Measurements from ENCODE around the gene FLT1. TPM values are rescaled to one million over a fixed set of nuclear protein-coding genes. Genes with fewer than 3 reads are reported as not detected.

The FLT1 gene
- total RNA-seq, 1 donor from 2014 or later, result 0.81 TPM

DNA sequence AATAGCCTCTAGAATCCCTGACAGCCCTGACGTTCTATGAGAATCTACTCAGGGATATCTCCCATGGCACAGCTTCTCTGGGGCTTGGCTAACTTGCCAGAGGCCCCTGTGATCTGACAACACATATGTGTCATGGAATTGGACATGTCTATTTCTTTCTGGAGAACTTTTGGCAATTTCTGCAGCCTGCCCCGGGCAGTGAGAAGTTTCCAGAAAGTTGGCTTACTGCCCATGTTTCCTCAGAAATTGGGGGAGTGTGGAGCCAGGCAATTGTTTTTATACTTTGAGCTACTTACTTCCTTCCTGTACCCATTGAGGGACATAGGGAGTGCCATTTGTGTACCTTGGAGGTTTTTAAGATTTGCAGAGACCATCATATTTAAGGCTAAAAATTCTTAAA is 98.9 kb downstream of the FLT1 start:
- no peak for DNase-seq (ENCODE audit: low spot score, unreplicated experiment)
- Mint-ChIP-seq H3K9me3 (ENCODE audit: low read depth) (no peaks in the 10 kb centered on the region), H3K4me1 (ENCODE audit: low read depth) (peaks cover 9% of the 10 kb centered on the region), H3K36me3 (ENCODE audit: insufficient read depth) (no peaks in the 10 kb centered on the region), H3K27ac (no peak overlapping the region), H3K4me3 (ENCODE audit: low read depth) (no peak overlapping the region), H3K27me3 (peaks cover 6% of the 10 kb centered on the region)
- TF ChIP-seq, protein P1, sequence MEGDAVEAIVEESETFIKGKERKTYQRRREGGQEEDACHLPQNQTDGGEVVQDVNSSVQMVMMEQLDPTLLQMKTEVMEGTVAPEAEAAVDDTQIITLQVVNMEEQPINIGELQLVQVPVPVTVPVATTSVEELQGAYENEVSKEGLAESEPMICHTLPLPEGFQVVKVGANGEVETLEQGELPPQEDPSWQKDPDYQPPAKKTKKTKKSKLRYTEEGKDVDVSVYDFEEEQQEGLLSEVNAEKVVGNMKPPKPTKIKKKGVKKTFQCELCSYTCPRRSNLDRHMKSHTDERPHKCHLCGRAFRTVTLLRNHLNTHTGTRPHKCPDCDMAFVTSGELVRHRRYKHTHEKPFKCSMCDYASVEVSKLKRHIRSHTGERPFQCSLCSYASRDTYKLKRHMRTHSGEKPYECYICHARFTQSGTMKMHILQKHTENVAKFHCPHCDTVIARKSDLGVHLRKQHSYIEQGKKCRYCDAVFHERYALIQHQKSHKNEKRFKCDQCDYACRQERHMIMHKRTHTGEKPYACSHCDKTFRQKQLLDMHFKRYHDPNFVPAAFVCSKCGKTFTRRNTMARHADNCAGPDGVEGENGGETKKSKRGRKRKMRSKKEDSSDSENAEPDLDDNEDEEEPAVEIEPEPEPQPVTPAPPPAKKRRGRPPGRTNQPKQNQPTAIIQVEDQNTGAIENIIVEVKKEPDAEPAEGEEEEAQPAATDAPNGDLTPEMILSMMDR (IDR thresholded peaks at IDR 0.05; ENCODE audit: unreplicated experiment), result no peak

DNA sequence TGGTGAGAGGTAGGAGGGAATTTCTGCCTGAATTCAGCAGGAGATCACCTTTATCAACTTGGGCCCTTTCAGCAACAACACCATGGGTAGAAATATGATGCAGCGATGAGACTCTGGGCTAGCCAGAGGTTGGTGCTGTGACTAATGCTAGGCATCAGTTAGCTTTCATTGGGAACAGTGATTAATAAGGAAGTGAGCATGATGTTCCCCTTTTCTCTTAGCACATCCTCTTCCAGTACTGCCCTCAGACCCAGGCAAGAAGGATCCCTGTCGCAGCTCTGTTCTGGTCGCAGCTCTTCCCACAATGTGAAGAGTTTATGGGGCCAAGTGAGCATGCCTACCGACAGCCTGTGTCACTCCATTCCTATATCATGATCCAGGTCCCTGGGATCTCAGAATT is 100.5 kb downstream of the FLT1 start:
- Mint-ChIP-seq H3K4me3 (ENCODE audit: low read depth) (no peak overlapping the region), H3K9me3 (ENCODE audit: low read depth) (no peaks in the 10 kb centered on the region), H3K27me3 (peaks cover 6% of the 10 kb centered on the region), H3K36me3 (ENCODE audit: insufficient read depth) (no peaks in the 10 kb centered on the region), H3K4me1 (ENCODE audit: low read depth) (peaks cover 13% of the 10 kb centered on the region), H3K27ac (no peak overlapping the region)
- TF ChIP-seq, protein P1 (IDR thresholded peaks at IDR 0.05; ENCODE audit: unreplicated experiment), result no peak
- no peak for DNase-seq (ENCODE audit: low spot score, unreplicated experiment)

DNA sequence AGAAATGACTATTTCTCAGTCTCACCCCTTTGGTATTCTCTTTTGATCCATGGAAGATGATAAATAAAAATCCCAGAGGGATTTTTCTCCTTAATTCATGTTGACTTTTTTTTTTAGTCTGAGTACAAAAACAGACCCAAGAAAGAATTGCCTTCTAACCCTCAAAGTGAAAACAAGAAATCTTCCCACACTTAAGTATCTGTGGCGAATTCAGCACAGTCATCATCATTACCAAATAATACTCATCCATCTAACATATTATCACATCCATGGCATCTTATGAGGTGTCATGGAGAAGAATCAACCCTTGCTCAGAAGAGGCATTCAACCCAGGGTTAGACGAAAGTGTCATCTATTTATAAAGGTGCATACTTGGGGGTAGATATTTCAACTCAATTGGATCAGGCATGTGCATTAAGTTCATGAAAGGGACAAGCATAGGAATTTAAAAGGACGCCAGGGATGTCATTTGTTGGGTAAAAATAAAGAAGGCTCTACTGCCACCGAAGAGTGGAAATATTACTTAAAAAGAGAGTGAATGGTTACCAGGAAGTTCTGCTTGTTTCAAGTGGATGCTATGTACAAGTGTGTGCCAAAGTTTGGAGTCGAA is 101.9 kb downstream of the FLT1 start:
- no peaks in the 10 kb centered on the region for H3K27me3 Mint-ChIP-seq
- no peaks in the 10 kb centered on the region for H3K9me3 Mint-ChIP-seq (ENCODE audit: low read depth)
- TF ChIP-seq, protein P1 (IDR thresholded peaks at IDR 0.05; ENCODE audit: unreplicated experiment), result no peak
- no peak overlapping the region for H3K4me3 Mint-ChIP-seq (ENCODE audit: low read depth)
- peaks cover 17% of the 10 kb centered on the region for H3K4me1 Mint-ChIP-seq (ENCODE audit: low read depth)
- H3K27ac Mint-ChIP-seq, result no peak overlapping the region
- no peak for DNase-seq (ENCODE audit: low spot score, unreplicated experiment)
- no peaks in the 10 kb centered on the region for H3K36me3 Mint-ChIP-seq (ENCODE audit: insufficient read depth)

DNA sequence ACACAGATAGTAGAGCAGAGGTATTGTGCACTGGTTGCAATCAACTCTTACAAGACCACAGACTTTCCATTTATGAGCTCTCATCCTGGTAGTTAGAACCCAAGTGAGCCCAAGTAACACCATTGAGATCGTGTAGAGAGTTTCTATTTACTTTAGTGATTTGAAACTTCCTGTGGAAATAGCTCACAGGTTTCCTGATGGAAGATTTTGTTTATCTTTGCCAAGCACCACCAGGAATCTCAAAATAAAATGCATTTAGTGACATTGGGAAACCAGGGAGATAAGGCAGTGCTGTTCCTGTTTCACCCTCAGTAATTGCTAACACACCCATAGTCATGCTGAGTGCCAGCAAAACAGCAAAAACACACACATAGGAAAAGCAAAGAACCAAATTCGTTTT is 102.5 kb downstream of the FLT1 start:
- TF ChIP-seq, protein P1 (IDR thresholded peaks at IDR 0.05; ENCODE audit: unreplicated experiment), result no peak
- DNase-seq (ENCODE audit: low spot score, unreplicated experiment), result no peak
- Mint-ChIP-seq H3K9me3 (ENCODE audit: low read depth) (no peaks in the 10 kb centered on the region), H3K4me3 (ENCODE audit: low read depth) (no peak overlapping the region), H3K36me3 (ENCODE audit: insufficient read depth) (no peaks in the 10 kb centered on the region), H3K27ac (no peak overlapping the region), H3K27me3 (no peaks in the 10 kb centered on the region), H3K4me1 (ENCODE audit: low read depth) (peaks cover 22% of the 10 kb centered on the region)

DNA sequence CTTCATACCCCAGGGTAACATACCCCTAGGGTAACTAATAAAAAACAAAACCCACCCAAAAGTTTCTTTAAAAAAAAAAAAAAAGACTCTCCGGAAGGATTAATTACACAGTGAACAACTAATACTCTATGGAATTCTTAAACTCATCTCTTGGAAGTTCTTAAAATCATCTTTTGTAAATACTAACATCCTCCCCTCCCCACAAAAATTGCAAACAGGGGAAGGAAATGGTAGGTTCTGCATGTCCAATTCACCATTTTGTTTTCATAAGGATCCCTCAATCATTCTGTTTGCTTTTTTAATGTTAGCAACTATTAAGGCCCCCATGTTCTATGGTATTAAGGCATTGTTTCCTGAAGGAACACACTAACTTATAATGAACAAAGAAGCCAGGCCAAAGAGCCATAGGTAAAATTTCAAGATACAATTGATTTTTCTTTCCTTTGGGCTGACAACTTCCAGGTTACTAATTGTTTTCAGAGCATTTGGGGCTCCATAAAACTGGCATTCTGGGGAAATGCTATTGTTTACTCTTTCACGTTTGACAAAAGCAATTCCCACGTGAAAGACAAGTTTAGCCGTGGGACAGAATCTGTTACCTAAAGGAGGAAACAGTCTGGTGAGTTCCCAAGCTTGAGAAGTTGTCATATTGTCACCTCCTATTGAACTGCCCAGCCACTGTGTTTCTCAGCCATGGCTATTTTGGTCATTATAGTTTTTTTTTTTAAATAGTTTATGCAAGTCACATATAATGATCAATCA is 107.0 kb downstream of the FLT1 start:
- no peak for DNase-seq (ENCODE audit: low spot score, unreplicated experiment)
- Mint-ChIP-seq H3K36me3 (ENCODE audit: insufficient read depth) (no peaks in the 10 kb centered on the region), H3K9me3 (ENCODE audit: low read depth) (no peaks in the 10 kb centered on the region), H3K4me1 (ENCODE audit: low read depth) (peaks cover 18% of the 10 kb centered on the region), H3K4me3 (ENCODE audit: low read depth) (no peak overlapping the region), H3K27ac (no peak overlapping the region), H3K27me3 (peaks cover 3% of the 10 kb centered on the region)
- TF ChIP-seq, protein P1 (IDR thresholded peaks at IDR 0.05; ENCODE audit: unreplicated experiment), result no peak

Measured in progenitor cell of endocrine pancreas (in vitro differentiated cells).